ENCODE results near the gene KNDC1.
"Not testable (repeated sequence)": the region's sequence is repeated elsewhere in the genome, so short reads cannot be mapped to it uniquely, and the experiment has no call there.

KNDC1 gene

DNA sequence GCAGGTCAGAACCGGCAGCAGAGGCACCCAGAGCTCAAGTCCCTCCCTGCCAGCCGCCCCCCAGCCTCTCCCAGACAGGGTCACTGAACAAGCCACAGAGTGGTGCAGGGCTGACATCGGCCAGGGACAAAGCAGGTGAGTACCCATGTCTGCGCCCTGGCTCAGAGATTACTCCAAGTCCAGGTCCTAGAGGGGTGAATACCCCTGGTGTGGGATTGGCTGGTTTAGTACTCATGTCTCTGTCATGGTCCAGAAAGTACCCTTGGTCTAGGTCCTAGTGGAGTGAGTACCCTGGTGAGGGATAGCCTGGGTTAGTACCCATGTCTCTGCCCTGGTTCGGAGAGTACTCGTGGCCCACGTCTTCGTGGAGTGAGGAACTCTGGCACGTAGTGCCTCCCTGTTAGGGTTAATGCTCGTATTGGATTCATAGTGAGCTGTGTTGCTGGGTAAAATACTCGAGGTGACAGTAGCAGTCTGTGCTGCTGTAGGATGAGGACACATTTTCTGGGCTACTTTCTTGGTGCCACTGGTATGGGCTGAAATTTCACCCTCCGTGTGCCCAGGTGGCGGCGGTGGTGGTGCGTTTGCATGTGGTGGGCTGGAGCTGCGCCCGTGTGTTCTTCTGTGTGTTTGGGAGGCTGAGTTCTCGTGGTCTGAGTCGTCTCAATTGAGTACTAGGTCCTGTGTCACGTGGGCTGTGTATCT lies 25.5 kb upstream of the KNDC1 start:
- no peak for DNase-seq (ENCODE audit: low read depth)
- in situ Hi-C loops (cut with HindIII; ENCODE audit: low sequenced_read_pairs) = no loop called here
- no peak overlapping the region for H3K4me3 ChIP-seq (ENCODE audit: low read depth, low read length)
- TF ChIP-seq, protein P1, sequence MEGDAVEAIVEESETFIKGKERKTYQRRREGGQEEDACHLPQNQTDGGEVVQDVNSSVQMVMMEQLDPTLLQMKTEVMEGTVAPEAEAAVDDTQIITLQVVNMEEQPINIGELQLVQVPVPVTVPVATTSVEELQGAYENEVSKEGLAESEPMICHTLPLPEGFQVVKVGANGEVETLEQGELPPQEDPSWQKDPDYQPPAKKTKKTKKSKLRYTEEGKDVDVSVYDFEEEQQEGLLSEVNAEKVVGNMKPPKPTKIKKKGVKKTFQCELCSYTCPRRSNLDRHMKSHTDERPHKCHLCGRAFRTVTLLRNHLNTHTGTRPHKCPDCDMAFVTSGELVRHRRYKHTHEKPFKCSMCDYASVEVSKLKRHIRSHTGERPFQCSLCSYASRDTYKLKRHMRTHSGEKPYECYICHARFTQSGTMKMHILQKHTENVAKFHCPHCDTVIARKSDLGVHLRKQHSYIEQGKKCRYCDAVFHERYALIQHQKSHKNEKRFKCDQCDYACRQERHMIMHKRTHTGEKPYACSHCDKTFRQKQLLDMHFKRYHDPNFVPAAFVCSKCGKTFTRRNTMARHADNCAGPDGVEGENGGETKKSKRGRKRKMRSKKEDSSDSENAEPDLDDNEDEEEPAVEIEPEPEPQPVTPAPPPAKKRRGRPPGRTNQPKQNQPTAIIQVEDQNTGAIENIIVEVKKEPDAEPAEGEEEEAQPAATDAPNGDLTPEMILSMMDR (IDR thresholded peaks at IDR 0.05; ENCODE audit: low read depth, low read length, missing control alignments) = no peak

DNA sequence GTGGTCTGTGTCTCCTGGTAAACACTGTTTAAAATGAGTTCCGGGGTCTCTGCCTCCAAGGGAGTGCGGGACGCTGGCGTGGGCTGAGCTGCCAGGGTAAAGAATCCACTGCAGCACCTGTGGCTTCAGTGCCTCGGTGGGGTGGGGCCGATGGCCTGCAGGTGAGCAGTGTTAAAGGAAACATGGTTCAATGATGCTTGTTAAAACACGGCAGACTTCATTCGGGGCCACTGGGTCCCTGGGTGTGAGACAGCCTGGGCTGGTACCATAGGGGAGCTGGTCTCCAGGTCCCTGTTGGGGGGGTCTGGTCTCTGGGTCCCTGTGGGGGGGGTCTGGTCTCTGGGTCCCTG lies 24.9 kb upstream of the KNDC1 start:
- no peak overlapping the region for H3K4me3 ChIP-seq (ENCODE audit: low read depth, low read length)
- no peak for DNase-seq (ENCODE audit: low read depth)
- TF ChIP-seq, protein P1 (IDR thresholded peaks at IDR 0.05; ENCODE audit: low read depth, low read length, missing control alignments) = no peak
- in situ Hi-C loops (cut with HindIII; ENCODE audit: low sequenced_read_pairs) = no loop called here

DNA sequence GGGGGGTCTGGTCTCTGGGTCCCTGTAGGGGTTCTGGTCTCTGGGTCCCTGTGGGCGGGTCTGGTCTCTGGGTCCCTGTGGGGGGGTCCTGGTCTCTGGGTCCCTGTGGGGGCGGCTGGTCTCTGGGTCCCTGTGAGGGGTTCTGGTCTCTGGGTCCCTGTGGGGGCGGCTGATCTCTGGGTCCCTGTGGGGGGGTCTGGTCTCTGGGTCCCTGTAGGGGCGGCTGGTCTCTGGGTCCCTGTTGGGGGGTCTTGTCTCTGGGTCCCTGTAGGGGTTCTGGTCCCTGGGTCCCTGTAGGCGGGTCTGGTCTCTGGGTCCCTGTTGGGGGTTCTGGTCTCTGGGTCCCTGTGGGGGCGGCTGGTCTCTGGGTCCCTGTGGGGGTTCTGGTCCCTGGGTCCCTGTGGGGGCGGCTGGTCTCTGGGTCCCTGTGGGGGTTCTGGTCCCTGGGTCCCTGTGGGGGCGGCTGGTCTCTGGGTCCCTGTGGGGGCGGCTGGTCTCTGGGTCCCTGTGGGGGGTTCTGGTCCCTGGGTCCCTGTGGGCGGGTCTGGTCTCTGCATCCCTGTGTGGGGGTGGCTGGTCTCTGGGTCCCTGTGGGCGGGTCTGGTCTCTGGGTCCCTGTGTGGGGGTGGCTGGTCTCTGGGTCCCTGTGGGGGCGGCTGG lies 22.4 kb upstream of the KNDC1 start:
- in situ Hi-C loops (cut with HindIII; ENCODE audit: low sequenced_read_pairs); H3K4me3 ChIP-seq (ENCODE audit: low read depth, low read length); DNase-seq (ENCODE audit: low read depth): not testable (repeated sequence)

DNA sequence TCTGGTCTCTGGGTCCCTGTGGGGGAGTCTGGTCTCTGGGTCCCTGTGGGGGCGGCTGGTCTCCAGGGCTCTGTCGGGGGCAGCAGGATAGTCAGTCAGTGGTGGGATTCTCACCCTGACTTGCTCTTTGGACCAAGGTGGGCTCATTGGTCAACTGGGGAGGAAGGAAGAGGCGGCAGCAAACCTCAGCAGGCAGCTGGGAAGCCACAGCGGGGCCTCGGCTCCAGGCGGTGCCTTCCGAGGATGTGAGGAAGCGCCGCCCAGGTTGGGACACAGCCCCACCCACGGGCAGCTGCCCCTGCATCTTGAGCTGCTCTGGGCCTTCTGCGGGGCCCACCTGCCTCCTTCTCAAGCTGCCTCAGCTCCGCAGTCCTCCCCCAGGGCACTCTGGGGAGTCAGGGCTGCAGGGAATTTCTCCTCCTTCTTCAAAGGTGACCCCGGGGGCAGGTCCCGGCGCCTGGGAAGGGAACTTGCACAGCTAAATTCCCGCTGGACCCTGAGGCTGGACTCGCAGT lies 20.4 kb upstream of the KNDC1 start:
- TF ChIP-seq, protein P1 (IDR thresholded peaks at IDR 0.05; ENCODE audit: low read depth, low read length, missing control alignments) = no peak
- in situ Hi-C loops (cut with HindIII; ENCODE audit: low sequenced_read_pairs) = loop anchor here (10.0 kb wide), 1 partner anchor 55 kb away; no protein-coding TSS in a partner anchor
- no peak overlapping the region for H3K4me3 ChIP-seq (ENCODE audit: low read depth, low read length)
- DNase-seq (ENCODE audit: low read depth) = no peak

DNA sequence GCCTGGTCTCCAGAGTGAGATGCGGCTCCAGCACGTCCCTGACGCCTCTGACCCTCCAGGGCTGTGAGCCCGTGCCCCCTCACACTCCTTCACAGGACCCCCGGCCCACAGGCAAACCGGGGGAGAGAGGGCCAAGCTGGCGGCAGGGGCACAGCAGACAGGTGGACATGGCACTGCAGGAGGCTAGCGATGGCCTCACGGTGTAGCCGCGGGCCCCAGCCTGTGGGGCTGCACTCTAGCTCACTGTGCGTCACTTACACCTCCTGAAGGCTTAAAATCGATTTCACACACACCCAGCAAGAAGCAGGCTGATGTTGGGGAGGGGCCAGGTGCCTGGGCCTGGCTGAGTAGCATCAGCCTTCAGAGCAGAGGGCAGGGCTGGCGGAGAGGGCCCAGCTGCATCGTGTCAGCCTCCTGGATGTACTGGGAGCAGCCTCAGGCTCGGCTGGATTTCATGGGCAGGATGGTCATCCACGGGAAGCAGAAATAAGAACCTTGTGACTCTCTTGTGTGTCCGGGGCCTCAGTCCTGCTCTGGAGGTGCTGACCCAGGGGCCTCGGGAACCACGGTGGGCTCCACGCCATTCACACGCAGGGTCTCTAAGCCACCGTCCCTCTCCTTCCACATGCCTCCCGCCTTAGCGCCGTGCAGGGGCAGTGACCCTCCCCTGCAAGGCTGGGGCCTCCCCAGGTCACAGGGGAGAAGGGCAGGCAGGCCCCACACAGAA lies 19.4 kb upstream of the KNDC1 start:
- DNase-seq (ENCODE audit: low read depth) = no peak
- no peak overlapping the region for H3K4me3 ChIP-seq (ENCODE audit: low read depth, low read length)
- TF ChIP-seq, protein P1 (IDR thresholded peaks at IDR 0.05; ENCODE audit: low read depth, low read length, missing control alignments) = no peak
- in situ Hi-C loops (cut with HindIII; ENCODE audit: low sequenced_read_pairs) = loop anchor here (10.0 kb wide), 1 partner anchor 54 kb away; no protein-coding TSS in a partner anchor

DNA sequence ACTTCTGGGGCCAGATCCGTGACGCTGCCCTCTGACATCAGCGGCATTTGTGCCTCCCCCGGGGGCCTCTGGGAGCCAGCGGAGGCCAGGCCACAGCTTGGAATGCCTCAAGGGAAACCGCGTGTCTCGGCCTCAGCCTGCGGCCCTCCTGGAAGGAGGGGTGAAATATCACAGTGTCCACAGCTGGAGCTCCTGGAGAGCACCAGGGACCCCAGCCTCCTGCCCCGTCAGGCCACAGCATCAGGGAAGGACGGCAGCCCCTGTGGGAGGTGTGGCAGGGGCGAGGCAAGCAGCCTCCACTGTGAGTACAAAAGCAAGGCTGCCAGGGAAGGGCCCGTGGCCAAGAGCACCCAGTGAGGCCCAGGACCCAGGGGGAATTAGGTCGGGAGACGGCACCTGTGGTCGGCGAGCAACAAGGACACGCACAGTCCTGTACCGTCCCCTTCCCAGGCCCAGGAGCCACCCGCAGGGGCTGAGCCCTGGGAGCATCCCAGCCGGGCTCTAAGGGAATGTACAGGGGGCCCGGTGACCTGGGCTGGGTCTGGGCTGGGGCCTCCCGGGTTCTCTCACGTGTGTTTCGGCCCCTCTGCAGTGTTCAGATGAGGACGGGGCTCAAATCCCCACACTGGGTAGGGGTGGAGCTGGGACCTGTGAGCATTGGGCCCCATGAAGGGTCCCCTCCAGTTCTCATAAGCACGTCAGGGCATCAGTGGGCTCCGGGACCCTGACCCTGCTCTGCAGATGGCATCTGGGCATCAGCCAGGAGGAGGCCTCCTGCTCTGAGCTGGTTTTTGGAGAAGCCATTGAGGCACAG lies 18.7 kb upstream of the KNDC1 start:
- TF ChIP-seq, protein P1 (IDR thresholded peaks at IDR 0.05; ENCODE audit: low read depth, low read length, missing control alignments) = no peak

More for the DNA sequence above, 18.7 kb upstream of the KNDC1 start:
- no peak overlapping the region for H3K4me3 ChIP-seq (ENCODE audit: low read depth, low read length)
- in situ Hi-C loops (cut with HindIII; ENCODE audit: low sequenced_read_pairs) = loop anchor here (10.0 kb wide), 1 partner anchor 53 kb away; no protein-coding TSS in a partner anchor
- DNase-seq (ENCODE audit: low read depth) = no peak

Data from astrocyte of the cerebellum (primary cell).